Naive thymus-derived CD4-positive, alpha-beta T cell (primary cell): ENCODE results near the gene DHRS3. TPM values are rescaled to one million over a fixed set of nuclear protein-coding genes. Genes with fewer than 3 reads are reported as not detected.
A peak's percentile ranks its signal among the peaks of the same experiment; 100 is the strongest.

Experiments used
- ATAC-seq: fragments of 150-1000 bp; cut with Tn5 transposase; 2 replicates; pipeline ENCODE4 v1.10.0; 2021; ENCODE audit warnings: mild to moderate bottlenecking, moderate library complexity
- CTCF ChIA-PET: fragments of 350-600 bp; sonication (Branson Sonifier 250); formaldehyde crosslinking; loops from one replicate; lab custom pipeline; 2021; ENCODE audit warnings: antibody characterized with exemption; lab: Charles Lee
- POLR2A ChIA-PET: fragments of 350-600 bp; sonication (Branson Sonifier 250); formaldehyde crosslinking; loops from one replicate; lab custom pipeline; 2021; ENCODE audit warnings: antibody characterized with exemption, inconsistent platforms; lab: Charles Lee
- DNase-seq, 9 donors: peaks; one replicate each; pipeline versions ENCODE4 v3.0.0 to v3.0.0-alpha.2; 2020 to 2022; ENCODE audit warnings: mixed read lengths in 1 of 9
- H3K27ac ChIP-seq: one replicate; pipeline ENCODE4 v1.7.0; 2013; ENCODE audit warnings: mild to moderate bottlenecking, low read depth, low read length, moderate library complexity
- H3K27me3 ChIP-seq, 2 donors: one replicate each; pipeline ENCODE4 v1.7.0; 2013; ENCODE audit warnings: low read length in 2 of 2, mild to moderate bottlenecking in 2 of 2, moderate library complexity in 2 of 2; ENCODE audit not compliant: control insufficient read depth in 2 of 2, insufficient read depth in 2 of 2
- H3K36me3 ChIP-seq, 3 experiments: 1 replicate in 2 of 3; 2 replicates in 1 of 3; pipeline ENCODE4 v1.7.0; 2013; ENCODE audit warnings: low read length in 3 of 3, mild to moderate bottlenecking in 3 of 3, moderate library complexity in 1 of 3; ENCODE audit not compliant: insufficient read depth in 3 of 3, control insufficient read depth in 2 of 3
- H3K4me1 ChIP-seq, 2 donors: one replicate each; pipeline ENCODE4 v1.7.0; 2013; ENCODE audit warnings: low read length in 2 of 2, mild to moderate bottlenecking in 2 of 2, moderate library complexity in 1 of 2; ENCODE audit not compliant: control insufficient read depth in 2 of 2, insufficient read depth in 2 of 2
- H3K4me3 ChIP-seq: 2 replicates; pipeline ENCODE4 v1.7.0; 2013; ENCODE audit warnings: mild to moderate bottlenecking, low read length
- H3K9me3 ChIP-seq, 3 experiments: 1 replicate in 2 of 3; 2 replicates in 1 of 3; pipeline ENCODE4 v1.7.0; 2013; ENCODE audit warnings: low read length in 3 of 3; ENCODE audit not compliant: control insufficient read depth in 2 of 3
- H3K27ac Mint-ChIP-seq, 9 donors: one replicate each; pipeline ENCODE4 v1.8.0; 2020 to 2022; ENCODE audit warnings: mixed read lengths in 9 of 9, mild to moderate bottlenecking in 8 of 9, moderate library complexity in 5 of 9, inconsistent platforms in 2 of 9
- H3K27me3 Mint-ChIP-seq, 5 donors: one replicate each; pipeline ENCODE4 v1.8.0; 2021 to 2022; ENCODE audit warnings: mixed read lengths in 5 of 5, mild to moderate bottlenecking in 1 of 5
- H3K36me3 Mint-ChIP-seq, 5 donors: one replicate each; pipeline ENCODE4 v1.8.0; 2020 to 2022; ENCODE audit warnings: mixed read lengths in 5 of 5, mild to moderate bottlenecking in 3 of 5, inconsistent platforms in 1 of 5
- H3K4me1 Mint-ChIP-seq, 7 donors: one replicate each; pipeline ENCODE4 v1.8.0; 2020 to 2022; ENCODE audit warnings: mixed read lengths in 7 of 7, mild to moderate bottlenecking in 3 of 7, inconsistent platforms in 1 of 7
- H3K4me3 Mint-ChIP-seq, 10 donors: one replicate each; pipeline ENCODE4 v1.8.0; 2020 to 2022; ENCODE audit warnings: mild to moderate bottlenecking in 10 of 10, mixed read lengths in 10 of 10, moderate library complexity in 6 of 10, inconsistent platforms in 2 of 10
- H3K9me3 Mint-ChIP-seq, 11 donors: one replicate each; pipeline ENCODE4 v1.8.0; 2020 to 2022; ENCODE audit warnings: mixed read lengths in 11 of 11, mild to moderate bottlenecking in 4 of 11, inconsistent platforms in 1 of 11, moderate library complexity in 1 of 11
- intact Hi-C, 2 donors: fragments of 100-400 bp; cut with micrococcal nuclease; formaldehyde crosslinking; loops; one replicate each; pipeline ENCODE4 v1.15.1; 2023
- polyA plus RNA-seq, 2 donors: library from polyadenylated mRNA; unstranded; fragments of 300-500 nt; fragmentation: Illumina TruSeq; gene quantifications; one replicate each; pipeline ENCODE4 v1.2.3, GENCODE V29; 2021
- total RNA-seq, 6 experiments: library from RNA in 5 of 6; stranded (reverse) in 5 of 6; gene quantifications; 1 replicate in 5 of 6; 2 replicates in 1 of 6; pipeline ENCODE4 v1.2.3 and lab custom pipeline; 2021 to 2026

Gene DHRS3
- total and polyA plus RNA-seq, 7 experiments from 2014 or later: 39.9 to 115 (median 68.9) TPM

GRCh38 chr1:12601700-12602658, 16.0 kb downstream of the DHRS3 start:
- Mint-ChIP-seq H3K9me3 (peaks cover 0 to 4% (median 0%) of the 10 kb centered on the region in 11 donors), H3K4me1 (peaks cover 27 to 95% (median 82%) of the 10 kb centered on the region in 7 donors), H3K36me3 (peaks cover 0 to 20% (median 14%) of the 10 kb centered on the region in 5 donors), H3K4me3 (peak overlapping the region in 3 of 10 donors; percentile 16 to 32 (median 18)), H3K27ac (peak overlapping the region in 8 of 9 donors; percentile 23 to 87 (median 65)), H3K27me3 (peaks cover 0 to 2% (median 0%) of the 10 kb centered on the region in 5 donors)
- H3K9me3 ChIP-seq: no peaks in the 10 kb centered on the region
- intact Hi-C loops: loop anchor here (1.0 to 5.0 kb wide), 2 partner anchors 17 to 195 kb away; no protein-coding TSS in a partner anchor
- ATAC-seq (peak; percentile 67), DNase-seq (peak in 1 of 9 donors; percentile 22)
- no peak overlapping the region for H3K4me3 ChIP-seq
- H3K4me1 ChIP-seq: peaks cover 27 to 60% of the 10 kb centered on the region in 2 donors
- no peaks in the 10 kb centered on the region for H3K27me3 ChIP-seq
- ChIA-PET POLR2A (interaction anchor here (0.6 to 12.3 kb wide), 6 partner anchors 10 to 287 kb away, joined by 3 to 204 read pairs (median 4); partner anchors contain the start of gene DHRS3), CTCF (interaction anchor here (0.5 to 8.2 kb wide), 9 partner anchors 9 to 289 kb away, joined by 3 to 110 read pairs (median 4); partner anchors contain the start of gene DHRS3)
- no peak overlapping the region for H3K27ac ChIP-seq
- no peaks in the 10 kb centered on the region for H3K36me3 ChIP-seq

- Histone ChIP-seq H3K27me3 (no peaks in the 10 kb centered on the region), H3K4me1 (peaks cover 27 to 60% of the 10 kb centered on the region in 2 donors), H3K4me3 (no peak overlapping the region), H3K36me3 (no peaks in the 10 kb centered on the region), H3K9me3 (no peaks in the 10 kb centered on the region), H3K27ac (no peak overlapping the region)
- Mint-ChIP-seq H3K4me1 (peaks cover 27 to 95% (median 74%) of the 10 kb centered on the region in 7 donors), H3K27ac (peak overlapping the region in 8 of 9 donors; percentile 23 to 87 (median 46)), H3K9me3 (peaks cover 0 to 2% (median 0%) of the 10 kb centered on the region in 11 donors), H3K27me3 (peaks cover 0 to 2% (median 0%) of the 10 kb centered on the region in 5 donors), H3K4me3 (peak overlapping the region in 3 of 10 donors; percentile 11 to 69 (median 32)), H3K36me3 (peaks cover 0 to 15% (median 8%) of the 10 kb centered on the region in 5 donors)
- peak; percentile 35 to 71 (median 60) for DNase-seq
- ChIA-PET CTCF (interaction anchor here (0.5 to 8.2 kb wide), 9 partner anchors 10 to 288 kb away, joined by 3 to 110 read pairs (median 4); partner anchors contain the start of gene DHRS3), POLR2A (interaction anchor here (1.4 to 12.3 kb wide), 3 partner anchors 16 to 90 kb away, joined by 3 to 204 read pairs (median 7); partner anchors contain the start of gene DHRS3)
- peak; percentile 52 for ATAC-seq
- intact Hi-C loops: loop anchor here (1.0 to 5.0 kb wide), 2 partner anchors 18 to 194 kb away; no protein-coding TSS in a partner anchor
Measured at GRCh38 chr1:12600880-12601633, 17.0 kb downstream of the DHRS3 start.

GRCh38 chr1:12600335-12600734, 17.7 kb downstream of the DHRS3 start:
- no peaks in the 10 kb centered on the region for H3K27me3 ChIP-seq
- intact Hi-C loops: loop anchor here in 1 of 2 donors (5.0 kb wide), 1 partner anchor 193 kb away; no protein-coding TSS in a partner anchor
- peaks cover 27 to 87% (median 69%) of the 10 kb centered on the region in 7 donors for H3K4me1 Mint-ChIP-seq
- H3K9me3 ChIP-seq: no peaks in the 10 kb centered on the region
- H3K27me3 Mint-ChIP-seq: peaks cover 0 to 2% (median 0%) of the 10 kb centered on the region in 5 donors
- no peak overlapping the region for H3K4me3 Mint-ChIP-seq
- H3K36me3 Mint-ChIP-seq: peaks cover 0 to 12% (median 6%) of the 10 kb centered on the region in 5 donors
- ATAC-seq (no peak), DNase-seq (no peak)
- H3K27ac ChIP-seq: no peak overlapping the region
- no peaks in the 10 kb centered on the region for H3K36me3 ChIP-seq
- no peak overlapping the region for H3K4me3 ChIP-seq
- CTCF ChIA-PET: interaction anchor here (3.5 to 8.2 kb wide), 2 partner anchors 18 to 59 kb away, joined by 11 to 110 read pairs; partner anchors contain the start of gene DHRS3
- POLR2A ChIA-PET: interaction anchor here (12.3 kb wide), 1 partner anchor 17 kb away, joined by 204 read pairs; the partner anchor contains the start of gene DHRS3
- H3K9me3 Mint-ChIP-seq: no peaks in the 10 kb centered on the region
- H3K4me1 ChIP-seq: peaks cover 27 to 59% of the 10 kb centered on the region in 2 donors
- peak overlapping the region in 3 of 9 donors; percentile 3 to 42 (median 36) for H3K27ac Mint-ChIP-seq

- peaks cover 23 to 57% of the 10 kb centered on the region in 2 donors for H3K4me1 ChIP-seq
- H3K4me1 Mint-ChIP-seq: peaks cover 27 to 85% (median 72%) of the 10 kb centered on the region in 7 donors
- peak overlapping the region in 6 of 9 donors; percentile 2 to 47 (median 26) for H3K27ac Mint-ChIP-seq
- no peak overlapping the region for H3K27ac ChIP-seq
- H3K9me3 Mint-ChIP-seq: no peaks in the 10 kb centered on the region
- ChIA-PET CTCF (interaction anchor here (3.5 to 8.2 kb wide), 2 partner anchors 18 to 59 kb away, joined by 11 to 110 read pairs; partner anchors contain the start of gene DHRS3), POLR2A (interaction anchor here (12.3 kb wide), 1 partner anchor 18 kb away, joined by 204 read pairs; the partner anchor contains the start of gene DHRS3)
- H3K9me3 ChIP-seq: no peaks in the 10 kb centered on the region
- DNase-seq (no peak), ATAC-seq (no peak)
- peaks cover 0 to 5% (median 0%) of the 10 kb centered on the region in 5 donors for H3K27me3 Mint-ChIP-seq
- peak overlapping the region in 1 of 10 donors; percentile 33 for H3K4me3 Mint-ChIP-seq
- no peak overlapping the region for H3K4me3 ChIP-seq
- no peaks in the 10 kb centered on the region for H3K36me3 ChIP-seq
- intact Hi-C loops: loop anchor here in 1 of 2 donors (5.0 kb wide), 1 partner anchor 192 kb away; no protein-coding TSS in a partner anchor
- H3K36me3 Mint-ChIP-seq: peaks cover 0 to 12% (median 6%) of the 10 kb centered on the region in 5 donors
- no peaks in the 10 kb centered on the region for H3K27me3 ChIP-seq
Measured at GRCh38 chr1:12599657-12600056, 18.4 kb downstream of the DHRS3 start.

GRCh38 chr1:12598974-12599373, 19.0 kb downstream of the DHRS3 start:
- ChIA-PET POLR2A (interaction anchor here (12.3 kb wide), 1 partner anchor 18 kb away, joined by 204 read pairs; the partner anchor contains the start of gene DHRS3), CTCF (interaction anchor here (0.8 to 8.2 kb wide), 4 partner anchors 19 to 192 kb away, joined by 3 to 110 read pairs (median 8); partner anchors contain the start of gene DHRS3)
- H3K27ac Mint-ChIP-seq: peak overlapping the region in 2 of 9 donors; percentile 36 to 62
- H3K4me1 Mint-ChIP-seq: peaks cover 27 to 85% (median 72%) of the 10 kb centered on the region in 7 donors
- peaks cover 0 to 12% (median 0%) of the 10 kb centered on the region in 5 donors for H3K27me3 Mint-ChIP-seq
- H3K36me3 ChIP-seq: no peaks in the 10 kb centered on the region
- H3K4me1 ChIP-seq: peaks cover 16 to 57% of the 10 kb centered on the region in 2 donors
- H3K36me3 Mint-ChIP-seq: peaks cover 0 to 12% (median under 1%) of the 10 kb centered on the region in 5 donors
- no peak for ATAC-seq
- DNase-seq: no peak
- H3K27me3 ChIP-seq: no peaks in the 10 kb centered on the region
- no peak overlapping the region for H3K27ac ChIP-seq
- no peaks in the 10 kb centered on the region for H3K9me3 Mint-ChIP-seq
- intact Hi-C loops: no loop called here
- no peak overlapping the region for H3K4me3 ChIP-seq
- H3K9me3 ChIP-seq: no peaks in the 10 kb centered on the region
- no peak overlapping the region for H3K4me3 Mint-ChIP-seq
